Measurements from ENCODE around the gene CCDC121.

DNA sequence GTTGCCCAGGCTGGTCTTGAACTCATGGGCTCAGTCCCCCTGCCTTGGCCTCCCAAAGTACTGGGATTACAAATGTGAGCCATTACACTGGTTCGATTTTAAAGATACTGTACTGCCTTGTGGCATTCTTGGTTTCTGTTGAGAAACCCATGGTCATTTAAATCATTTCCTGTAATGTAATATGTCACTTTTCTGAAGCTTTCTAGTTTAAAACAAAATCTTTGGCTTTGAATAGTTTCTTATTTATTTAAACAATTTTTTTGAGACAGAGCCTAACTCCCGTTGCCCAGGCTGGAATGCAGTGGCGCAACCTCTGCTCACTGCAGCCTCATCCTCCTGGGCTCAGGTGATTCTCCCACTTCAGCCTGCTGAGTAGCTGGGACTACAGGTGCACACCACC lies 37.1 kb downstream of the CCDC121 start:
- TF ChIP-seq EZH2 (IDR thresholded peaks at IDR 0.05; ENCODE audit: low read length): no peak
- TF ChIP-seq, protein P1, sequence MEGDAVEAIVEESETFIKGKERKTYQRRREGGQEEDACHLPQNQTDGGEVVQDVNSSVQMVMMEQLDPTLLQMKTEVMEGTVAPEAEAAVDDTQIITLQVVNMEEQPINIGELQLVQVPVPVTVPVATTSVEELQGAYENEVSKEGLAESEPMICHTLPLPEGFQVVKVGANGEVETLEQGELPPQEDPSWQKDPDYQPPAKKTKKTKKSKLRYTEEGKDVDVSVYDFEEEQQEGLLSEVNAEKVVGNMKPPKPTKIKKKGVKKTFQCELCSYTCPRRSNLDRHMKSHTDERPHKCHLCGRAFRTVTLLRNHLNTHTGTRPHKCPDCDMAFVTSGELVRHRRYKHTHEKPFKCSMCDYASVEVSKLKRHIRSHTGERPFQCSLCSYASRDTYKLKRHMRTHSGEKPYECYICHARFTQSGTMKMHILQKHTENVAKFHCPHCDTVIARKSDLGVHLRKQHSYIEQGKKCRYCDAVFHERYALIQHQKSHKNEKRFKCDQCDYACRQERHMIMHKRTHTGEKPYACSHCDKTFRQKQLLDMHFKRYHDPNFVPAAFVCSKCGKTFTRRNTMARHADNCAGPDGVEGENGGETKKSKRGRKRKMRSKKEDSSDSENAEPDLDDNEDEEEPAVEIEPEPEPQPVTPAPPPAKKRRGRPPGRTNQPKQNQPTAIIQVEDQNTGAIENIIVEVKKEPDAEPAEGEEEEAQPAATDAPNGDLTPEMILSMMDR (optimal IDR thresholded peaks at IDR 0.05 in 1 of 3, IDR thresholded peaks at IDR 0.05 in 1 of 3, conservative IDR thresholded peaks at IDR 0.05 in 1 of 3; ENCODE audit: extremely low read depth in 1 of 3, insufficient read depth in 2 of 3, low read length in 3 of 3): no peak

All from keratinocyte (primary cell).